H1 (cell line): ENCODE measurements around the gene SPSB1. TPM values are rescaled to one million over a fixed set of nuclear protein-coding genes. Genes with fewer than 3 reads are reported as not detected.

ENCODE experiments used
- polyA plus RNA-seq, 7 experiments: library from polyadenylated mRNA; depleted of rRNA in 3 of 7; stranded (reverse) in 5 of 7; unstranded in 2 of 7; fragments of >200 nt in 5 of 7; fragments of 200-250 nt in 2 of 7; gene quantifications; 1 replicate in 5 of 7; 2 replicates in 1 of 7; 4 replicates in 1 of 7; pipeline versions ENCODE4 v1.2.1 to v1.2.3, GENCODE V29; 2011 to 2013; ENCODE audit warnings: missing spikeins in 2 of 7, mixed read lengths in 2 of 7
- total RNA-seq: library from RNA; stranded (reverse); fragmentation: NEBNext Ultra II Directional; extraction: Animal tissue kit (Norgen Biotek cat#: 25700); gene quantifications from 2 replicates; pipeline ENCODE4 v1.2.1, GENCODE V29; 2021
- TF ChIP-seq, protein P1 (sequence below), 3 experiments: IDR thresholded peaks; 1 replicate in 2 of 3; 2 replicates in 1 of 3; pipeline versions ENCODE4 v1.5.1 to v1.6.1; 2011; ENCODE audit warnings: low read length in 3 of 3, mild to moderate bottlenecking in 3 of 3, inconsistent platforms in 2 of 3, low read depth in 1 of 3, moderate library complexity in 1 of 3; ENCODE audit not compliant: insufficient read depth in 1 of 3; ENCODE audit errors: control extremely low read depth in 1 of 3
- TF ChIP-seq, protein P2 (sequence below): IDR thresholded peaks from 2 replicates; pipeline ENCODE4 v1.6.1; 2012; ENCODE audit warnings: inconsistent platforms
- TF ChIP-seq, protein P3 (sequence below): IDR thresholded peaks from 2 replicates; pipeline ENCODE4 v1.6.1; 2012; ENCODE audit warnings: low read length, inconsistent platforms

SPSB1 gene
- total and polyA plus RNA-seq, 2 of the 8 experiments (the other 6 are each of a cell fraction or from before 2014, with no cell fraction given) = 5.3 to 6.4 TPM

DNA sequence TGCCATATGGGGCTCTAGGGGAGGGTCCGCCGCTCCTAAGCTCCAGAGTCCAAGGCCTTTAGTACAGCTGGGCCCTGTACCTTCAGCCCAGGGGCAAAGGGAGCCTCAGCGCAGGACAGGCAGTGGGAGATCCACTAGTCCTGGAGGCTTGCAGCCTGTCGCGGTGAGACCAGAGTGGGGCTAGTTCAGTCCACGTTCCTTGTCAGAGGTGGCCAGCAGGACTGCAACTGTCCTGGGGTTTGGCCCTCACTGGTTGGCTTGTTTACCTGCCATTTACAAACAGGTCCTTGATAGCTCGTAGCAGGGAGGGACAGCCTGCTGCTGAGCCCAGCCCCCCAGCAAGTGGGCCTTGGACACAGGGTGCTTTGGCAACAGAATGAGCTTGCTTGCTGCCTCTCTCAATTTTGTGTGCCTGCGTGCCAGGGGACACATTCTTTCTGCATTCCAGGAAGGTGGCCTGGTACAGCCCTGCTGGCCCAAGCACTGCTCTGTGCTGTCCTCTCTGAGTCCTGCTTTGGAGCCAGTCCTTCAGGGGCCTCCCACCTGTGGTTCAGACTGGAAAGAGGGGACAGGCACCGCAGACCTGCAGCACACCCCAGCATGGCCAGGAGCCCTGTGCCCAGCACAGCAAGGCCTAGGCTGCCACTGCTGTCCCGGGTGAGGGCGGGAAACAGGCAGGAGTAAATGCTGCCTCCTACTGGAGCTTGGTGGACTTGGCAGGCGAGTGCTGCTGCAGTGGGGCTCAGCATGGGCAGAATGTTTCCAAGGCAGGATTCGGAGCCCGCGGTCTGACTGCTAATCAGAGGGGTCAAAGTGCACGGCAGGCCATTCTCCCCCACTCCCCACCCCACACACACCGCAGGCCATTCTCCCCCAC lies 42.9 kb upstream of the SPSB1 start (continued):
- TF ChIP-seq, protein P1, sequence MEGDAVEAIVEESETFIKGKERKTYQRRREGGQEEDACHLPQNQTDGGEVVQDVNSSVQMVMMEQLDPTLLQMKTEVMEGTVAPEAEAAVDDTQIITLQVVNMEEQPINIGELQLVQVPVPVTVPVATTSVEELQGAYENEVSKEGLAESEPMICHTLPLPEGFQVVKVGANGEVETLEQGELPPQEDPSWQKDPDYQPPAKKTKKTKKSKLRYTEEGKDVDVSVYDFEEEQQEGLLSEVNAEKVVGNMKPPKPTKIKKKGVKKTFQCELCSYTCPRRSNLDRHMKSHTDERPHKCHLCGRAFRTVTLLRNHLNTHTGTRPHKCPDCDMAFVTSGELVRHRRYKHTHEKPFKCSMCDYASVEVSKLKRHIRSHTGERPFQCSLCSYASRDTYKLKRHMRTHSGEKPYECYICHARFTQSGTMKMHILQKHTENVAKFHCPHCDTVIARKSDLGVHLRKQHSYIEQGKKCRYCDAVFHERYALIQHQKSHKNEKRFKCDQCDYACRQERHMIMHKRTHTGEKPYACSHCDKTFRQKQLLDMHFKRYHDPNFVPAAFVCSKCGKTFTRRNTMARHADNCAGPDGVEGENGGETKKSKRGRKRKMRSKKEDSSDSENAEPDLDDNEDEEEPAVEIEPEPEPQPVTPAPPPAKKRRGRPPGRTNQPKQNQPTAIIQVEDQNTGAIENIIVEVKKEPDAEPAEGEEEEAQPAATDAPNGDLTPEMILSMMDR (IDR thresholded peaks at IDR 0.05; ENCODE audit: control extremely low read depth in 1 of 3, insufficient read depth in 1 of 3, low read depth in 1 of 3, low read length in 3 of 3) = peak; percentile 90 to 99 (median 98)
- TF ChIP-seq, protein P2, sequence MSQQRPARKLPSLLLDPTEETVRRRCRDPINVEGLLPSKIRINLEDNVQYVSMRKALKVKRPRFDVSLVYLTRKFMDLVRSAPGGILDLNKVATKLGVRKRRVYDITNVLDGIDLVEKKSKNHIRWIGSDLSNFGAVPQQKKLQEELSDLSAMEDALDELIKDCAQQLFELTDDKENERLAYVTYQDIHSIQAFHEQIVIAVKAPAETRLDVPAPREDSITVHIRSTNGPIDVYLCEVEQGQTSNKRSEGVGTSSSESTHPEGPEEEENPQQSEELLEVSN = peak; percentile 86
- TF ChIP-seq, protein P3, sequence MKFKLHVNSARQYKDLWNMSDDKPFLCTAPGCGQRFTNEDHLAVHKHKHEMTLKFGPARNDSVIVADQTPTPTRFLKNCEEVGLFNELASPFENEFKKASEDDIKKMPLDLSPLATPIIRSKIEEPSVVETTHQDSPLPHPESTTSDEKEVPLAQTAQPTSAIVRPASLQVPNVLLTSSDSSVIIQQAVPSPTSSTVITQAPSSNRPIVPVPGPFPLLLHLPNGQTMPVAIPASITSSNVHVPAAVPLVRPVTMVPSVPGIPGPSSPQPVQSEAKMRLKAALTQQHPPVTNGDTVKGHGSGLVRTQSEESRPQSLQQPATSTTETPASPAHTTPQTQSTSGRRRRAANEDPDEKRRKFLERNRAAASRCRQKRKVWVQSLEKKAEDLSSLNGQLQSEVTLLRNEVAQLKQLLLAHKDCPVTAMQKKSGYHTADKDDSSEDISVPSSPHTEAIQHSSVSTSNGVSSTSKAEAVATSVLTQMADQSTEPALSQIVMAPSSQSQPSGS = no peak
